ENCODE results near the gene FAM222A.

Gene FAM222A

DNA sequence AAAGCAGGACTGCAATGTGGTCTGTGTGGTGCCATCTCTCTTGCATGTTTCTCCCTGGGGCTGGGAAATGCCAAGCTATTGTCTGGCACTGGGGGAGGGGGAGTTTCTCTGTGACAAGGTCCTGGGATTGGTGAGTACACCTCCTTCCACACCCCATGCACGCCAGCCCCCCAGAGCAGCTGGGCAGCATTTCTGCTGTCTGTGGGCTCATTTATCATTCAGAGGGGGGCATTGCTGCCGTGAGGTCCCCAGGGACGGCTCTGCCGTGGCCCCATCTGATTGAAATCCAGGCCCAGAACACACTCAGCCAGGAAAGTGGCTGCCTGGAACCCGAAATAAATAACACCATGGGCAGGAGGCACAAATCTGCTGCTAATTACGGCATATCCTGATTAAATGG, 12.6 kb upstream of the FAM222A start:
- no peak overlapping the region for H3K4me3 ChIP-seq (replicated peaks; ENCODE audit: insufficient read depth, low read length)
- TF ChIP-seq SPI1 (IDR thresholded peaks at IDR 0.05; ENCODE audit: borderline replicate concordance, low read depth) (no peak), POLR2AphosphoS5 (IDR thresholded peaks at IDR 0.05; ENCODE audit: low read depth) (no peak), GABPA (IDR thresholded peaks at IDR 0.05; ENCODE audit: low read depth) (no peak)
- TF ChIP-seq, protein P1, sequence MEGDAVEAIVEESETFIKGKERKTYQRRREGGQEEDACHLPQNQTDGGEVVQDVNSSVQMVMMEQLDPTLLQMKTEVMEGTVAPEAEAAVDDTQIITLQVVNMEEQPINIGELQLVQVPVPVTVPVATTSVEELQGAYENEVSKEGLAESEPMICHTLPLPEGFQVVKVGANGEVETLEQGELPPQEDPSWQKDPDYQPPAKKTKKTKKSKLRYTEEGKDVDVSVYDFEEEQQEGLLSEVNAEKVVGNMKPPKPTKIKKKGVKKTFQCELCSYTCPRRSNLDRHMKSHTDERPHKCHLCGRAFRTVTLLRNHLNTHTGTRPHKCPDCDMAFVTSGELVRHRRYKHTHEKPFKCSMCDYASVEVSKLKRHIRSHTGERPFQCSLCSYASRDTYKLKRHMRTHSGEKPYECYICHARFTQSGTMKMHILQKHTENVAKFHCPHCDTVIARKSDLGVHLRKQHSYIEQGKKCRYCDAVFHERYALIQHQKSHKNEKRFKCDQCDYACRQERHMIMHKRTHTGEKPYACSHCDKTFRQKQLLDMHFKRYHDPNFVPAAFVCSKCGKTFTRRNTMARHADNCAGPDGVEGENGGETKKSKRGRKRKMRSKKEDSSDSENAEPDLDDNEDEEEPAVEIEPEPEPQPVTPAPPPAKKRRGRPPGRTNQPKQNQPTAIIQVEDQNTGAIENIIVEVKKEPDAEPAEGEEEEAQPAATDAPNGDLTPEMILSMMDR (IDR thresholded peaks at IDR 0.05; ENCODE audit: insufficient read depth, low read length): no peak
- TF ChIP-seq, protein P2, sequence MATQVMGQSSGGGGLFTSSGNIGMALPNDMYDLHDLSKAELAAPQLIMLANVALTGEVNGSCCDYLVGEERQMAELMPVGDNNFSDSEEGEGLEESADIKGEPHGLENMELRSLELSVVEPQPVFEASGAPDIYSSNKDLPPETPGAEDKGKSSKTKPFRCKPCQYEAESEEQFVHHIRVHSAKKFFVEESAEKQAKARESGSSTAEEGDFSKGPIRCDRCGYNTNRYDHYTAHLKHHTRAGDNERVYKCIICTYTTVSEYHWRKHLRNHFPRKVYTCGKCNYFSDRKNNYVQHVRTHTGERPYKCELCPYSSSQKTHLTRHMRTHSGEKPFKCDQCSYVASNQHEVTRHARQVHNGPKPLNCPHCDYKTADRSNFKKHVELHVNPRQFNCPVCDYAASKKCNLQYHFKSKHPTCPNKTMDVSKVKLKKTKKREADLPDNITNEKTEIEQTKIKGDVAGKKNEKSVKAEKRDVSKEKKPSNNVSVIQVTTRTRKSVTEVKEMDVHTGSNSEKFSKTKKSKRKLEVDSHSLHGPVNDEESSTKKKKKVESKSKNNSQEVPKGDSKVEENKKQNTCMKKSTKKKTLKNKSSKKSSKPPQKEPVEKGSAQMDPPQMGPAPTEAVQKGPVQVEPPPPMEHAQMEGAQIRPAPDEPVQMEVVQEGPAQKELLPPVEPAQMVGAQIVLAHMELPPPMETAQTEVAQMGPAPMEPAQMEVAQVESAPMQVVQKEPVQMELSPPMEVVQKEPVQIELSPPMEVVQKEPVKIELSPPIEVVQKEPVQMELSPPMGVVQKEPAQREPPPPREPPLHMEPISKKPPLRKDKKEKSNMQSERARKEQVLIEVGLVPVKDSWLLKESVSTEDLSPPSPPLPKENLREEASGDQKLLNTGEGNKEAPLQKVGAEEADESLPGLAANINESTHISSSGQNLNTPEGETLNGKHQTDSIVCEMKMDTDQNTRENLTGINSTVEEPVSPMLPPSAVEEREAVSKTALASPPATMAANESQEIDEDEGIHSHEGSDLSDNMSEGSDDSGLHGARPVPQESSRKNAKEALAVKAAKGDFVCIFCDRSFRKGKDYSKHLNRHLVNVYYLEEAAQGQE (IDR thresholded peaks at IDR 0.05; ENCODE audit: insufficient replicate concordance, low read depth): no peak
- DNase-seq (ENCODE audit: low read depth in 1 of 2, low spot score in 1 of 2): no peak

DNA sequence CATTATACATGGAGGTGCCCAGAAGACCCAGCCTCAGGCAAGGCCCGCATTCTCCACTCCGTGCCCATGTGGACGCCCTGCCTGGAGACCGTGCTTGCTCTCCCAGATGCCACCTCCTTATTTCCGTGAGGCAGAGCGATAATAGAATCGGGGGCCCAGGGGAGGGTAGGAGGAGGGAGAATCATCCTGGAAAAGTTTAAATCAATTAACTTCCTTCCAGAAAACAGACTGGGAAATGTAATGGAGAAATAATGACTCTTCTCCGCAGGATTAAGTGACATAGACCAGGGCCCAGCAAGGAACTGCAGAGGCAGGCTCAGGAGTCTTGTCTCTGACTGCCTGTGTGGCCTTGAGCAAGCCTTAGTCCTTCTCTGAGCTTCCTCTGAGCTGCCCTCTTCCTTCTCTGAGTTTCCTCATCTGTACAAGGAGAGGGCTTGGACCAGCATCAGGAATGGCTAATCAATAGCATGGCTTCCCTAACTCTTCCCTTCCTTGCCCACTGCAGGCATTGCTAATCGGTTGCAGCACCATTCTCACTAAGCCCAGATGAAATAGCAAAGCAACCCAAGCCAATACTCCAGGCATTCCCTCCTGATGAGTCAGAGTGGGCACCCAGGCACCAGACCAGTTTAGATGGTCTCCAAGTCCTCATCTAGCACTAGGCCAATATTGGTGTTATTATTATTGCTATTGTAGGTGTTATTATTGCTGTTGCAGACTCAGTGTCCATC, 11.3 kb upstream of the FAM222A start:
- TF ChIP-seq GABPA (IDR thresholded peaks at IDR 0.05; ENCODE audit: low read depth): no peak
- TF ChIP-seq, protein P1 (IDR thresholded peaks at IDR 0.05; ENCODE audit: insufficient read depth, low read length): no peak
- TF ChIP-seq, protein P2 (IDR thresholded peaks at IDR 0.05; ENCODE audit: insufficient replicate concordance, low read depth): no peak
- TF ChIP-seq POLR2AphosphoS5 (IDR thresholded peaks at IDR 0.05; ENCODE audit: low read depth): no peak
- no peak for TF ChIP-seq SPI1 (IDR thresholded peaks at IDR 0.05; ENCODE audit: borderline replicate concordance, low read depth)
- no peak for DNase-seq (ENCODE audit: low read depth in 1 of 2, low spot score in 1 of 2)
- peaks cover 2% of the 10 kb centered on the region for H3K27me3 ChIP-seq (ENCODE audit: insufficient read depth, poor library complexity, severe bottlenecking)
- H3K4me3 ChIP-seq (replicated peaks; ENCODE audit: insufficient read depth, low read length): no peak overlapping the region
- no peak overlapping the region for H3K27ac ChIP-seq (replicated peaks)

More for the DNA sequence above, 12.6 kb upstream of the FAM222A start:
- peaks cover 2% of the 10 kb centered on the region for H3K27me3 ChIP-seq (ENCODE audit: insufficient read depth, poor library complexity, severe bottlenecking)
- H3K27ac ChIP-seq (replicated peaks): no peak overlapping the region

DNA sequence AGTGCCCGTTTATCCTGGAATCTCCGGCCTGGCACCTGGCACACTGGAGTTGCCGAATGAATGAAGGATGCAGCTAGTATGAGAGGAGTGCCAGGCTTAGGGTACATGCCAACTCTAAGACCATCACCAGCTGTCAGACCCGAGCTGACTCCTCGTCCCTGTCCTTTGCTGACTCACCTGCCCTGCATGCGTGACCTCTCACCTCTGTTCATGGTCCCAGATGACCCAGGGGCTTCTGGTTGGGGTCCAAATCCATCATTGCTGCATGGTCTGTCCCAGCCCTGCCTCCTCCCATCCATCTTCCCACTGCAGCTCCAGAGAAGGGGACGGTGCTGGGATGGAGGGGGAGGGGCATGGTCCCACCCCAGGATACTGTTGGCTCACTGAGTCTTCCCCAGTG, 9.9 kb upstream of the FAM222A start:
- Histone ChIP-seq H3K27me3 (ENCODE audit: insufficient read depth, poor library complexity, severe bottlenecking) (peaks cover 2% of the 10 kb centered on the region), H3K4me3 (replicated peaks; ENCODE audit: insufficient read depth, low read length) (no peak overlapping the region), H3K27ac (replicated peaks) (no peak overlapping the region)
- no peak for DNase-seq (ENCODE audit: low read depth in 1 of 2, low spot score in 1 of 2)
- TF ChIP-seq, protein P2 (IDR thresholded peaks at IDR 0.05; ENCODE audit: insufficient replicate concordance, low read depth): no peak
- TF ChIP-seq SPI1 (IDR thresholded peaks at IDR 0.05; ENCODE audit: borderline replicate concordance, low read depth) (no peak), GABPA (IDR thresholded peaks at IDR 0.05; ENCODE audit: low read depth) (no peak), POLR2AphosphoS5 (IDR thresholded peaks at IDR 0.05; ENCODE audit: low read depth) (no peak)
- TF ChIP-seq, protein P1 (IDR thresholded peaks at IDR 0.05; ENCODE audit: insufficient read depth, low read length): no peak
